Right lobe of liver (tissue), 4 donors: ENCODE data around the gene RPTOR.

ENCODE experiments used
- CTCF ChIP-seq, 4 donors: fragments of 200-600 bp in 3 of 4; fragments of 450-650 bp in 1 of 4; IDR thresholded peaks; one replicate each; pipeline versions ENCODE4 v1.5.1 to v1.8.0; 2016 to 2022; ENCODE audit warnings: antibody characterized with exemption in 4 of 4, mild to moderate bottlenecking in 2 of 4
- POLR2A ChIP-seq: fragments of 450-650 bp; IDR thresholded peaks from one replicate; pipeline ENCODE4 v1.6.1; 2017; ENCODE audit warnings: antibody characterized with exemption, mild to moderate bottlenecking
- donor health status: DM: no; HTN: no; CAD: no.
- donor health status: DM: no; HTN: no; CAD: no.
- donor health status: DM: no; HTN: yes; CAD: no.

GRCh38 chr17:80827646-80828643 lies 283.3 kb downstream of the RPTOR start:
- no peak for TF ChIP-seq CTCF (IDR thresholded peaks at IDR 0.05)
- no peak for TF ChIP-seq POLR2A
